Testis (tissue), 2 donors: ENCODE measurements around the gene REPS2.

ENCODE experiments used
- POLR2A ChIP-seq: fragments of 450-650 bp; IDR thresholded peaks from one replicate; pipeline ENCODE4 v1.6.1; 2017; ENCODE audit warnings: antibody characterized with exemption, mild to moderate bottlenecking, moderate library complexity
- TF ChIP-seq, protein P1 (sequence below), 3 experiments: fragments of 450-650 bp in 2 of 3; fragments of 200-600 bp in 1 of 3; sonication (generic) in 1 of 3; IDR thresholded peaks; one replicate each; pipeline ENCODE4 v1.5.1; 2016 to 2019; ENCODE audit warnings: antibody characterized with exemption in 3 of 3, mild to moderate bottlenecking in 2 of 3, moderate library complexity in 1 of 3

- no peak for TF ChIP-seq POLR2A
- TF ChIP-seq, protein P1, sequence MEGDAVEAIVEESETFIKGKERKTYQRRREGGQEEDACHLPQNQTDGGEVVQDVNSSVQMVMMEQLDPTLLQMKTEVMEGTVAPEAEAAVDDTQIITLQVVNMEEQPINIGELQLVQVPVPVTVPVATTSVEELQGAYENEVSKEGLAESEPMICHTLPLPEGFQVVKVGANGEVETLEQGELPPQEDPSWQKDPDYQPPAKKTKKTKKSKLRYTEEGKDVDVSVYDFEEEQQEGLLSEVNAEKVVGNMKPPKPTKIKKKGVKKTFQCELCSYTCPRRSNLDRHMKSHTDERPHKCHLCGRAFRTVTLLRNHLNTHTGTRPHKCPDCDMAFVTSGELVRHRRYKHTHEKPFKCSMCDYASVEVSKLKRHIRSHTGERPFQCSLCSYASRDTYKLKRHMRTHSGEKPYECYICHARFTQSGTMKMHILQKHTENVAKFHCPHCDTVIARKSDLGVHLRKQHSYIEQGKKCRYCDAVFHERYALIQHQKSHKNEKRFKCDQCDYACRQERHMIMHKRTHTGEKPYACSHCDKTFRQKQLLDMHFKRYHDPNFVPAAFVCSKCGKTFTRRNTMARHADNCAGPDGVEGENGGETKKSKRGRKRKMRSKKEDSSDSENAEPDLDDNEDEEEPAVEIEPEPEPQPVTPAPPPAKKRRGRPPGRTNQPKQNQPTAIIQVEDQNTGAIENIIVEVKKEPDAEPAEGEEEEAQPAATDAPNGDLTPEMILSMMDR (IDR thresholded peaks at IDR 0.05): no peak
Observed at GRCh38 chrX:17036171-17036961, 89.9 kb downstream of the REPS2 start.
